Psoas muscle (tissue), 8 donors: ENCODE measurements around the gene ITGB5. TPM values are rescaled to one million over a fixed set of nuclear protein-coding genes. Genes with fewer than 3 reads are reported as not detected.

Source experiments
- ATAC-seq, 4 donors: fragments of 200-7000 bp; cut with Tn5 transposase; one replicate each; pipeline ENCODE4 v1.9.1; 2020; ENCODE audit warnings: moderate library complexity in 3 of 4, mild to moderate bottlenecking in 2 of 4
- DNase-seq, 2 donors: peaks; one replicate each; pipeline ENCODE4 v3.0.0-alpha.2; 2020
- H3K27ac ChIP-seq: fragments of 200-600 bp; one replicate; pipeline ENCODE4 v1.8.0; 2022
- H3K27me3 ChIP-seq, 3 donors: fragments of 200-600 bp in 1 of 3; one replicate each; pipeline versions ENCODE4 v1.6.1 to v1.8.0; 2013 to 2022; ENCODE audit warnings: low read length in 2 of 3, mild to moderate bottlenecking in 2 of 3, moderate library complexity in 1 of 3; ENCODE audit not compliant: insufficient read depth in 3 of 3
- H3K36me3 ChIP-seq, 2 donors: fragments of 200-600 bp in 1 of 2; one replicate each; pipeline versions ENCODE4 v1.6.1 to v1.8.0; 2013 to 2022; ENCODE audit warnings: low read depth in 1 of 2, mild to moderate bottlenecking in 1 of 2, moderate library complexity in 1 of 2; ENCODE audit not compliant: insufficient read depth in 1 of 2
- H3K4me1 ChIP-seq: fragments of 200-600 bp; one replicate; pipeline ENCODE4 v1.8.0; 2022
- H3K4me3 ChIP-seq: fragments of 200-600 bp; one replicate; pipeline ENCODE4 v1.8.0; 2022; ENCODE audit warnings: mild to moderate bottlenecking
- H3K9me3 ChIP-seq: fragments of 200-600 bp; one replicate; pipeline ENCODE4 v1.8.0; 2022
- WGBS, 3 donors: extraction: QIAGEN DNeasy Blood & Tissue Kit; methylation state at CpG; one replicate each; pipeline versions ENCODE4 v1.1.6 to v1.1.7; 2013; 5-methylcytosine and 5-hydroxymethylcytosine counted together
- intact Hi-C, 2 donors: fragments of 100-400 bp; cut with DNase I; formaldehyde crosslinking; loops; one replicate each; pipeline versions ENCODE4 v1.11.0 to v1.14.2; 2022
- polyA plus RNA-seq, 3 donors: library from polyadenylated mRNA; stranded (reverse); fragments of 200-250 nt; gene quantifications; one replicate each; pipeline ENCODE4 v1.2.3, GENCODE V29; 2013
- total RNA-seq, 4 donors: library from RNA; stranded (reverse); fragmentation: NEBNext Ultra II Directional in 2 of 4; extraction: Animal tissue kit (Norgen Biotek cat#: 25700) in 2 of 4; gene quantifications; one replicate each; pipeline versions ENCODE4 v1.2.1 to v1.2.4, GENCODE V29; 2021 to 2023
- TF ChIP-seq, protein P1 (sequence below): fragments of 200-600 bp; IDR thresholded peaks from one replicate; pipeline ENCODE4 v1.8.0; 2022; ENCODE audit warnings: antibody characterized with exemption
- donor health status: healthy with polysubstance abuse.
- donor health status: DM: no; HTN: no; CAD: no; lungs with moderate emphysema.
- donor health status: Bipolar disorder and iron deficiency.
- donor health status: healthy.
- donor health status: DM: yes; HTN: yes; CAD: no.
- donor health status: DM: no; HTN: no; CAD: no.
- donor health status: DM: no; HTN: no; CAD: no.
- donor health status: DM: yes; HTN: yes; CAD: no.

Gene ITGB5
- total and polyA plus RNA-seq, 7 donors = 19.3 to 61.5 (median 37.5) TPM

DNA sequence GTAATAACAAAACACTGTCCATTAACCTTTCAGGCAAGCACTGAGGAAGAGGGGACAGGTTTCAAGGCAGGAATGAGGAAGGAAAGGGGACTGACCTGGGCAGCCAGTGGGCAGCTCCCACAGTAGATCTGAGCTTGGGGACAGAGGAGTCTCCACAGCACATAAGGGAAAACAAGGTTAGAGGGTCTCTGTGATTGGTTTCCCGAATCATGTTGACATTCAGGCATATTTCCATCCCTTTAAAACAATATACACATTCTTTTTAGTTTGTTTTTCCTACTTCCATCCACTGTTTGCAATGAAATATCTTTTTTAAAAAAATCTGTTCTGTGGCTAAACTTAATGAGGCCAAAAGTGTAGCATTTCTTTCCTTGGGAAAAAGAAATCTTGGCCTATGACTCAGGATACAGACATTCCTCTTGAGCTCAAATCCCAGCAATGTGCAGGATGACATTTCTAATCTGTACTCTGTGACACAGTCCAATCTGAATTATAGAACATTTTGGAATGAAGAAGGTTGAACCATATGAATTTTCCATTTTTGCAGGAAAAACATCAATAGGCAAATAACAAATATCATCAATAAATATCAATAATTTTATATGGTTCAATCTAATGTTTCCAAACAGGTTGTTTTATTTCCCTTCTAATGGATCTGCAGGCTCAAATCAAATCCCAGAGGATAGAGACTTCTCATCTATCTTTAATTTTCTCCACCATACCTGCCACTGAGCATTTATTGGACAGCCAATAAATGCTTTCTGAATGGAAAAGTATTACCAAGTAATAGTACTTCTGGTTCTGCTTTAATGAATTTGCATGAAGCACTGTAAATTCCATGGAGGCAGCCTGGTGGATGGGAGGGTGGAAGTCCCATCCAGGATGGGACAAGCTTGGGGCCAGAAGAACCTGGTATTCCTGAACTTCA, 54.1 kb downstream of the ITGB5 start:
- DNase-seq (no peak), ATAC-seq (no peak)
- Histone ChIP-seq H3K9me3 (no peaks in the 10 kb centered on the region), H3K36me3 (no peaks in the 10 kb centered on the region), H3K27me3 (no peaks in the 10 kb centered on the region), H3K4me3 (no peak overlapping the region), H3K4me1 (peaks cover 44% of the 10 kb centered on the region), H3K27ac (peak overlapping the region; percentile 1)
- WGBS, 3 donors = 81 to 89% (median 83%) methylated on average over 1 of the region's 1 CpG
- TF ChIP-seq, protein P1, sequence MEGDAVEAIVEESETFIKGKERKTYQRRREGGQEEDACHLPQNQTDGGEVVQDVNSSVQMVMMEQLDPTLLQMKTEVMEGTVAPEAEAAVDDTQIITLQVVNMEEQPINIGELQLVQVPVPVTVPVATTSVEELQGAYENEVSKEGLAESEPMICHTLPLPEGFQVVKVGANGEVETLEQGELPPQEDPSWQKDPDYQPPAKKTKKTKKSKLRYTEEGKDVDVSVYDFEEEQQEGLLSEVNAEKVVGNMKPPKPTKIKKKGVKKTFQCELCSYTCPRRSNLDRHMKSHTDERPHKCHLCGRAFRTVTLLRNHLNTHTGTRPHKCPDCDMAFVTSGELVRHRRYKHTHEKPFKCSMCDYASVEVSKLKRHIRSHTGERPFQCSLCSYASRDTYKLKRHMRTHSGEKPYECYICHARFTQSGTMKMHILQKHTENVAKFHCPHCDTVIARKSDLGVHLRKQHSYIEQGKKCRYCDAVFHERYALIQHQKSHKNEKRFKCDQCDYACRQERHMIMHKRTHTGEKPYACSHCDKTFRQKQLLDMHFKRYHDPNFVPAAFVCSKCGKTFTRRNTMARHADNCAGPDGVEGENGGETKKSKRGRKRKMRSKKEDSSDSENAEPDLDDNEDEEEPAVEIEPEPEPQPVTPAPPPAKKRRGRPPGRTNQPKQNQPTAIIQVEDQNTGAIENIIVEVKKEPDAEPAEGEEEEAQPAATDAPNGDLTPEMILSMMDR = no peak
- intact Hi-C loops = no loop called here

DNA sequence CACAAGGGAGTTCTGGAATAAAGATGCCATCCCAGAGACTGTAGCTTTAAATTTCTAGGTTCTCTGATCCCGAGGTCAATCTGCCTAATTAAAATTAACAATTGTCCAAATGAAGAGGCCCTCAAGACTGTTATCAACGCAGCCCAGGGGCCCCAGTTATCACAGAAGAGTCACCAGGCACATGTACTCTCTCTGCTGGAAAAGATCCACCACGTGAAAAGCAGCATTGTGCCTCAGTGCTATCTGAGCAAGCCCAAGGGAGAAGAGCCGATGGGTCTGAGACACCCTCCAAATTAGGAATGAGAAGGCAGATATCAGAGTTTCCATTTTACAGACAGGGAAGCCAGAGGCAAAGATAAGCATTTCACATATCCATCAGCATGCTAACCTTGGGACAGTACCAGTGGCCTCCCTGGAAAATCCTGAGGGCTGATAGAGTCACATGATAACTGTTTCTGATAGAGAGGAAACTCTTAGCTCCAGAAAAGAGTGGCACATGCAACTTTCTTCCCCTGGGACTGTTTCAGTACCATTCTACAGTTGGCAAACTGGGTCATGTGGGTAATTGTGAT, 55.5 kb downstream of the ITGB5 start:
- 82 to 87% (median 86%) methylated on average over 4 of the region's 4 CpGs for WGBS, 3 donors
- H3K27ac ChIP-seq = no peak overlapping the region
- H3K27me3 ChIP-seq = no peaks in the 10 kb centered on the region
- ATAC-seq (no peak), DNase-seq (no peak)
- H3K36me3 ChIP-seq = no peaks in the 10 kb centered on the region
- H3K9me3 ChIP-seq = no peaks in the 10 kb centered on the region
- intact Hi-C loops = no loop called here
- H3K4me3 ChIP-seq = no peak overlapping the region
- H3K4me1 ChIP-seq = peaks cover 31% of the 10 kb centered on the region
- TF ChIP-seq, protein P1 = no peak

DNA sequence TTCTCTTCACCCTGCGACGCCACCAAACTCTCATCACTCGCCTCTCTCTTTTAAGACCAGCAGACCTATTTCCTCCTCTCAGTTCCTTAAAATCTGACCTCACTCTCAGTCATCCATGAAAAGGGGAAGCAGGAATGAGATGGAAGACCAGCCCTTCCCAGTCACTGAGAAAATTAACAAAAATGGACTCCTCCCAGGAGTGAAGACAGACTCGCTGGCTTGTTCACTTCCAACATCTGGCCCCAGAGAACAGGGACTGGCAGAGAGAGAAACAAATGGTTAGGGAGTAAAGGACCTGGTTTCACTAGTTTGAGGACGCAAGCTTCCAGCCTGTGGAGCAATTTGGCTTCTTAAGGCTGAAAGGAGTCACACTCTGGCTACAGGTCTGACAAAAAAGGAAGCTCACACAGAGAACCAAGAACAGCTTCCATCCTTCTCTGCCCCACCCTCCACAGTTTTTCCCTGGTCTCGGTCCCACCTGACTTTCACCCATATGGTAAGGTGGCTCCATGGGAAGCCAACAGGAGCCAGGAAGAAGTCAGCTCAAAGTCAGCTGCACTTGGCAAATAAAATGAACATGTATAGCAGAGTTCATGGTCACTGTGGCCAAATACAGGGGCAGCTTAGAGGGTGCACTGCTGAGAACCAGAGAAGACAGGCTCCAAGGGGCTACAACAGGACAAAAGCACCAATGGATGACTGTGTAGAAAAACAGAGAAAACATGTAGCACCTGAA, 57.2 kb downstream of the ITGB5 start:
- Histone ChIP-seq H3K9me3 (no peaks in the 10 kb centered on the region), H3K36me3 (peaks cover 0 to 9% of the 10 kb centered on the region in 2 donors), H3K4me1 (peaks cover 14% of the 10 kb centered on the region), H3K27me3 (no peaks in the 10 kb centered on the region), H3K27ac (peak overlapping the region; percentile 50), H3K4me3 (no peak overlapping the region)
- TF ChIP-seq, protein P1 = no peak
- WGBS, 3 donors = 68 to 75% (median 69%) methylated on average over 6 of the region's 6 CpGs
- ATAC-seq (peak in 3 of 4 donors; percentile 17 to 59 (median 18)), DNase-seq (peak in 1 of 2 donors; percentile 63)
- intact Hi-C loops = no loop called here

DNA sequence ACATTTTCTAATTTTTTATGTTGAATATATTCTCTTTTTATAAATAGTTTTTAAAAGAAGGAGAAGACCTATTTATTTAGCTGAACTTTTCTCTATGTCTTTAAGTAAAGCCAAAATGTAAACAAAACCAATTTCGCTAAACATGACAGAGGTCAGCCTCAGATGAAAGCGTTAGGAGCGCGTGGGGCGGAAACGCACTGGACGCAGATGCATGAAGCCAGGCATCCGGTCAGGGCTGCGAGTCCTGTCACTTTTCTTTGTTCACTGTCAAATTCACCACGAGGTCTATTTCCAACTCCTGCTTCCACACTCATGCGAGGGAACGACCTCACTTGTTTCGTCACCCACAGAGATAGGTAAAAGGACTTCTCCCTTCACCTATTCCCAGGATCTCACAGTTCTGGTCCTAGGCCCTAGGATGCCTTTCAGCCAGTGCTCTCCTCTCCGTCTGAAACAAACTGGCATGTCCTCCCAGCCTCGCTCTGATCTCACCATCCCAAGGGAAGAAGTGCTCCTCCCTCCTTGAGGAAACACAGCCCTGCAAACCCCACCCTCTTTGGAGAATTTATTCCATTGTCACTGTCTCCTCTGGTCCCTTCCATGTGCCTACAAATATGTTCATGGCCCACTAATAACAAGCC, 57.9 kb downstream of the ITGB5 start:
- Histone ChIP-seq H3K9me3 (no peaks in the 10 kb centered on the region), H3K27me3 (no peaks in the 10 kb centered on the region), H3K4me3 (no peak overlapping the region), H3K27ac (peak overlapping the region; percentile 50), H3K36me3 (peaks cover 0 to 9% of the 10 kb centered on the region in 2 donors), H3K4me1 (peaks cover 8% of the 10 kb centered on the region)
- intact Hi-C loops = no loop called here
- 83 to 91% (median 88%) methylated on average over 15 of the region's 15 CpGs for WGBS, 3 donors
- peak in 3 of 4 donors; percentile 53 to 67 (median 58) for ATAC-seq
- TF ChIP-seq, protein P1 = no peak
- peak; percentile 37 to 72 for DNase-seq
